HCT116 (cell line): ENCODE data around the gene NPTX1. TPM values are rescaled to one million over a fixed set of nuclear protein-coding genes. Genes with fewer than 3 reads are reported as not detected.

Experiments
- ATAC-seq: fragments of 200-7000 bp; cut with Tn5 transposase; 2 replicates; pipeline ENCODE4 v1.9.1; 2020; ENCODE audit warnings: mild to moderate bottlenecking, moderate library complexity
- BruUV-seq: library from RNA; stranded (reverse); fragments of 400-500 nt; replicated peaks from 2 replicates; lab custom pipeline; 2021; lab: Mats Ljungman, UMichigan
- CTCF ChIA-PET: fragments of 300-600 bp; sonication (Branson Sonifier 250); formaldehyde crosslinking; loops from one replicate; lab custom pipeline; 2021; ENCODE audit warnings: antibody characterized with exemption; lab: Charles Lee
- POLR2A ChIA-PET: fragments of 300-600, 350-600 bp; sonication (Branson Sonifier 250); formaldehyde crosslinking; loops from one replicate; lab custom pipeline; 2021; ENCODE audit warnings: antibody characterized with exemption; lab: Charles Lee
- RAD21 ChIA-PET, 2 experiments: fragments of 300-600 bp; sonication (Branson Sonifier 250); formaldehyde crosslinking; loops; one replicate each; lab custom pipeline; 2023; ENCODE audit warnings: low total read pairs in 2 of 2; ENCODE audit not compliant: uncharacterized antibody in 2 of 2, unreplicated experiment in 2 of 2, low non-redundant PET in 1 of 2; lab: Charles Lee
- DNase-seq: peaks from one replicate; pipeline ENCODE4 v3.0.0-alpha.2; 2010; ENCODE audit warnings: low read depth, low spot score
- H2AFZ ChIP-seq: fragments of 200-600 bp; shearing (Covaris generic), sonication (generic); 2 replicates; pipeline ENCODE4 v1.6.1; 2017; ENCODE audit warnings: low read depth, mixed run types, mixed read lengths, antibody characterized with exemption, low read length; ENCODE audit not compliant: poor library complexity, severe bottlenecking
- H3K27ac ChIP-seq: 2 replicates; pipeline ENCODE4 v1.5.1; 2012; ENCODE audit warnings: low read depth, low read length
- H3K27me3 ChIP-seq: fragments of 200-600 bp; sonication (generic); 2 replicates; pipeline ENCODE4 v1.6.1; 2016; ENCODE audit warnings: mixed run types, low read length, mixed read lengths; ENCODE audit not compliant: insufficient read depth
- H3K36me3 ChIP-seq, 2 experiments: fragments of 200-500 bp in 1 of 2; fragments of 200-600 bp in 1 of 2; sonication (Bioruptor generic) in 1 of 2; sonication (generic) in 1 of 2; 2 replicates each; pipeline versions ENCODE4 v1.5.1 to v1.6.1; 2014 to 2016; ENCODE audit warnings: low read length in 2 of 2, inconsistent platforms in 1 of 2, mixed read lengths in 1 of 2, mixed run types in 1 of 2; ENCODE audit not compliant: insufficient read depth in 2 of 2, control insufficient read depth in 1 of 2
- H3K4me1 ChIP-seq, 2 experiments: fragments of 200-600 bp in 1 of 2; sonication (generic) in 1 of 2; 2 replicates each; pipeline versions ENCODE4 v1.5.1 to v1.6.1; 2012 to 2017; ENCODE audit warnings: low read length in 2 of 2, inconsistent platforms in 1 of 2, mild to moderate bottlenecking in 1 of 2, mixed read lengths in 1 of 2, mixed run types in 1 of 2, moderate library complexity in 1 of 2; ENCODE audit not compliant: insufficient read depth in 2 of 2, control insufficient read depth in 1 of 2
- H3K4me2 ChIP-seq: fragments of 200-600 bp; sonication (generic); 2 replicates; pipeline ENCODE4 v1.6.1; 2017; ENCODE audit warnings: mixed run types, low read length, mixed read lengths
- H3K4me3 ChIP-seq, 2 experiments: fragments of 200-600 bp in 1 of 2; sonication (generic) in 1 of 2; replicated peaks in 1 of 2; 2 replicates each; pipeline ENCODE4 v1.5.1; 2011 to 2016; ENCODE audit warnings: low read length in 2 of 2, control low read depth in 1 of 2, low read depth in 1 of 2, mild to moderate bottlenecking in 1 of 2, mixed read lengths in 1 of 2, mixed run types in 1 of 2
- H3K79me2 ChIP-seq: fragments of 200-600 bp; sonication (generic); 2 replicates; pipeline ENCODE4 v1.6.1; 2017; ENCODE audit warnings: mild to moderate bottlenecking, mixed run types, low read length, moderate library complexity, mixed read lengths; ENCODE audit not compliant: insufficient read depth
- H3K9ac ChIP-seq: fragments of 200-600 bp; sonication (generic); 2 replicates; pipeline ENCODE4 v1.6.1; 2016; ENCODE audit warnings: low read length, mixed read lengths
- H3K9me2 ChIP-seq: fragments of 200-600 bp; sonication (generic), shearing (Covaris generic); 2 replicates; pipeline ENCODE4 v1.6.1; 2017; ENCODE audit warnings: mixed run types, mild to moderate bottlenecking, moderate library complexity; ENCODE audit not compliant: insufficient read depth
- H3K9me3 ChIP-seq, 2 experiments: fragments of 200-500 bp in 1 of 2; fragments of 200-600 bp in 1 of 2; sonication (Bioruptor generic) in 1 of 2; sonication (generic) in 1 of 2; 2 replicates each; pipeline ENCODE4 v1.6.1; 2014 to 2017; ENCODE audit warnings: low read length in 2 of 2, mixed read lengths in 2 of 2, inconsistent platforms in 1 of 2, low read depth in 1 of 2, mild to moderate bottlenecking in 1 of 2, mixed run types in 1 of 2, moderate library complexity in 1 of 2; ENCODE audit not compliant: control insufficient read depth in 1 of 2, insufficient read depth in 1 of 2
- H4K20me1 ChIP-seq: fragments of 200-600 bp; sonication (generic), shearing (Covaris generic); 2 replicates; pipeline ENCODE4 v1.6.1; 2017; ENCODE audit warnings: mixed run types, mild to moderate bottlenecking, moderate library complexity; ENCODE audit not compliant: insufficient read depth
- SIN3A ChIP-seq: IDR thresholded peaks from 2 replicates; pipeline ENCODE4 v1.6.1; 2012; ENCODE audit warnings: low read depth
- TCF7L2 ChIP-seq: IDR thresholded peaks from 2 replicates; pipeline ENCODE4 v1.7.0; 2011; ENCODE audit warnings: borderline replicate concordance, inconsistent platforms; ENCODE audit not compliant: insufficient read depth, insufficient read length; ENCODE audit errors: extremely low read depth
- YY1 ChIP-seq: IDR thresholded peaks from 2 replicates; pipeline ENCODE4 v1.6.1; 2011; ENCODE audit warnings: low read length, low read depth, moderate library complexity, mild to moderate bottlenecking; ENCODE audit not compliant: insufficient replicate concordance; ENCODE audit errors: extremely low read depth
- ZFX ChIP-seq: fragments of 450-650 bp; IDR thresholded peaks from 2 replicates; pipeline ENCODE4 v1.6.1; 2017
- intact Hi-C: fragments of 100-400 bp; cut with micrococcal nuclease; formaldehyde crosslinking; loops from 2 replicates; pipeline ENCODE4 v1.10.0; 2022
- total RNA-seq: library from RNA; stranded (reverse); gene quantifications from one replicate; pipeline ENCODE4 v1.2.1, GENCODE V29; 2021; ENCODE audit not compliant: unreplicated experiment
- TF ChIP-seq, protein P1 (sequence below), 3 experiments: fragments of 200-600 bp in 1 of 3; sonication (generic) in 1 of 3; IDR thresholded peaks in 2 of 3; conservative IDR thresholded peaks in 1 of 3; 2 replicates each; pipeline ENCODE4 v1.5.1; 2012 to 2017; ENCODE audit warnings: low read depth in 2 of 3, low read length in 2 of 3, antibody characterized with exemption in 1 of 3, borderline replicate concordance in 1 of 3, control low read depth in 1 of 3, mild to moderate bottlenecking in 1 of 3, mixed read lengths in 1 of 3, mixed run types in 1 of 3, moderate library complexity in 1 of 3; ENCODE audit not compliant: insufficient read depth in 1 of 3

NPTX1 gene
- total RNA-seq, 1 experiment from 2014 or later, result 0.15 TPM

DNA sequence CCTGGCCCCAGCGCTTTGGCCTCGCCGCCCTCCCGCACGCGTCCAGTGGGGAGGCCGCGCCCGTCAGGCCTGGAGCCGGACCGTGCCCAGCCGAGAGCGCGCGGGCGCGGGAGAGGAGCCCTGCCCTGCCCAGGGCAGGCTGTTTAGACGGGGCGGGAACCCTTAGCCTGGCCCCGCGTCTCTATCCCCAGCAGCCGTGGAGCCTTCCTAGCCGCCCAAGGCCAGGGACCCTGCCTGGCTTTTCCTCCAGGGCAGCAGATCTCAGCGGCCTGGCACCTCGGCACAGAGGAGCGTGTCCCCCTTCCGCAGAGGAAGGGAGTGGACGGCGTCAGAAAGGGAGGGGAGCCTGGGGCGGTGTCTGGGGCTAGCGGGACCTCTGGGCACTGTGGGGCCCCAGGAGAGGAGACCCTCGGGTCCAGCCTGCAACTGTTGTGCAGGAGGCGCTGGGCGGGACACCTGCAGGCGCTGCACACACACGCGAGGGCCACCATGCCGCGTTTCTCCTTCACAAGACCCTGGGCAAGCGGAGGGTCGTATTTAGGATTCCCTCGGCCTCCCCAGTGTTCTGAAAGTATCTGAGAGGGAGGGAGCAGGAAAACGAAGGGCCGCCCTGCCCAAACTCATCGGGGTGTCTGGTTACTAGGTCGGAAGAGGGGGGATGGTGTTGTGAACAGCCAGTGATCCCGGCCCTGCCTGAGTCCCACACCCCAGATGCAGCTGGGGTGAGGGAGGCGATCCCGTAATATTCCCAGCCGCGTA is 2.3 kb upstream of the NPTX1 start:
- ChIA-PET CTCF (no interaction called here), POLR2A (no interaction called here), RAD21 (no interaction called here)
- no peak for ATAC-seq
- Histone ChIP-seq H2AFZ (no peak overlapping the region), H3K4me3 (no peak overlapping the region), H3K4me2 (no peak overlapping the region), H3K27me3 (no peaks in the 10 kb centered on the region), H3K27ac (no peak overlapping the region), H3K9ac (no peak overlapping the region), H3K36me3 (no peaks in the 10 kb centered on the region), H3K9me2 (no peaks in the 10 kb centered on the region), H3K9me3 (no peaks in the 10 kb centered on the region), H3K4me1 (peaks cover 20 to 36% of the 10 kb centered on the region in 2 experiments), H3K79me2 (no peaks in the 10 kb centered on the region), H4K20me1 (no peaks in the 10 kb centered on the region)
- TF ChIP-seq YY1, result no peak
- no peak for TF ChIP-seq ZFX
- no peak for TF ChIP-seq TCF7L2
- TF ChIP-seq SIN3A, result no peak
- TF ChIP-seq, protein P1, sequence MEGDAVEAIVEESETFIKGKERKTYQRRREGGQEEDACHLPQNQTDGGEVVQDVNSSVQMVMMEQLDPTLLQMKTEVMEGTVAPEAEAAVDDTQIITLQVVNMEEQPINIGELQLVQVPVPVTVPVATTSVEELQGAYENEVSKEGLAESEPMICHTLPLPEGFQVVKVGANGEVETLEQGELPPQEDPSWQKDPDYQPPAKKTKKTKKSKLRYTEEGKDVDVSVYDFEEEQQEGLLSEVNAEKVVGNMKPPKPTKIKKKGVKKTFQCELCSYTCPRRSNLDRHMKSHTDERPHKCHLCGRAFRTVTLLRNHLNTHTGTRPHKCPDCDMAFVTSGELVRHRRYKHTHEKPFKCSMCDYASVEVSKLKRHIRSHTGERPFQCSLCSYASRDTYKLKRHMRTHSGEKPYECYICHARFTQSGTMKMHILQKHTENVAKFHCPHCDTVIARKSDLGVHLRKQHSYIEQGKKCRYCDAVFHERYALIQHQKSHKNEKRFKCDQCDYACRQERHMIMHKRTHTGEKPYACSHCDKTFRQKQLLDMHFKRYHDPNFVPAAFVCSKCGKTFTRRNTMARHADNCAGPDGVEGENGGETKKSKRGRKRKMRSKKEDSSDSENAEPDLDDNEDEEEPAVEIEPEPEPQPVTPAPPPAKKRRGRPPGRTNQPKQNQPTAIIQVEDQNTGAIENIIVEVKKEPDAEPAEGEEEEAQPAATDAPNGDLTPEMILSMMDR (IDR thresholded peaks at IDR 0.05 in 2 of 3, conservative IDR thresholded peaks at IDR 0.05 in 1 of 3; ENCODE audit: borderline replicate concordance in 1 of 3, insufficient read depth in 1 of 3, low read depth in 2 of 3, low read length in 2 of 3), result no peak
- no peak for DNase-seq
- no TSS peak for BruUV-seq
- intact Hi-C loops, result no loop called here
